HFF-Myc (cell line): Measurements from ENCODE around the gene PLLP.
A peak's percentile ranks its signal among the peaks of the same experiment; 100 is the strongest.

Source experiments
- DNase-seq: peaks from one replicate; pipeline ENCODE4 v3.0.0-alpha.2; 2011; ENCODE audit warnings: low read depth; ENCODE audit errors: extremely low read depth
- H3K4me3 ChIP-seq: replicated peaks from 2 replicates; pipeline ENCODE4 v1.5.1; 2011; ENCODE audit warnings: low read depth, mild to moderate bottlenecking, control low read depth, low read length
- CTCF ChIP-seq: IDR thresholded peaks from 2 replicates; pipeline ENCODE4 v1.5.1; 2012; ENCODE audit warnings: mild to moderate bottlenecking, low read depth, low read length, control low read depth; ENCODE audit errors: missing control alignments

Gene PLLP

GRCh38 chr16:57255686-57256415 lies 28.6 kb downstream of the PLLP start:
- DNase-seq = no peak
- no peak for TF ChIP-seq CTCF

GRCh38 chr16:57253466-57253865 lies 31.0 kb downstream of the PLLP start:
- DNase-seq = no peak
- TF ChIP-seq CTCF = no peak

More at GRCh38 chr16:57255686-57256415, 28.6 kb downstream of the PLLP start:
- H3K4me3 ChIP-seq = no peak overlapping the region

GRCh38 chr16:57252148-57252721 lies 32.2 kb downstream of the PLLP start:
- H3K4me3 ChIP-seq = no peak overlapping the region
- no peak for DNase-seq
- TF ChIP-seq CTCF = no peak

More at GRCh38 chr16:57253466-57253865, 31.0 kb downstream of the PLLP start:
- no peak overlapping the region for H3K4me3 ChIP-seq

GRCh38 chr16:57251352-57251751 lies 33.1 kb downstream of the PLLP start:
- TF ChIP-seq CTCF = no peak
- no peak for DNase-seq
- H3K4me3 ChIP-seq = no peak overlapping the region

- TF ChIP-seq CTCF = no peak
- H3K4me3 ChIP-seq = peak overlapping the region; percentile 70
- no peak for DNase-seq
Measured at GRCh38 chr16:57245472-57246113, 38.9 kb downstream of the PLLP start.

GRCh38 chr16:57244767-57245471 lies 39.6 kb downstream of the PLLP start, which contains the start of gene ARL2BP:
TSS of gene ARL2BP (plus strand) at chr16:57245259. CDS start at chr16:57245368, 109 bp downstream.
- H3K4me3 ChIP-seq = peak within 1 kb of the TSS; percentile 70
- peak; percentile 85 for DNase-seq
- TF ChIP-seq CTCF = no peak
